NCI-H748 treated with DMSO at 0.1 percent for 48 hours (cell line): ENCODE measurements around the gene HSD17B11.
"Not testable (repeated sequence)": the region's sequence is repeated elsewhere in the genome, so short reads cannot be mapped to it uniquely, and the experiment has no call there.

Experiments used
- DNase-seq: peaks from one replicate; lab custom pipeline; 2025; lab: John Stamatoyannopoulos, UW

The HSD17B11 gene

GRCh38 chr4:87305562-87305961, 85.4 kb downstream of the HSD17B11 start:
- DNase-seq = no peak

- DNase-seq = no peak
These were observed 86.1 kb downstream of the HSD17B11 start for GRCh38 chr4:87304745-87305432.

DNA sequence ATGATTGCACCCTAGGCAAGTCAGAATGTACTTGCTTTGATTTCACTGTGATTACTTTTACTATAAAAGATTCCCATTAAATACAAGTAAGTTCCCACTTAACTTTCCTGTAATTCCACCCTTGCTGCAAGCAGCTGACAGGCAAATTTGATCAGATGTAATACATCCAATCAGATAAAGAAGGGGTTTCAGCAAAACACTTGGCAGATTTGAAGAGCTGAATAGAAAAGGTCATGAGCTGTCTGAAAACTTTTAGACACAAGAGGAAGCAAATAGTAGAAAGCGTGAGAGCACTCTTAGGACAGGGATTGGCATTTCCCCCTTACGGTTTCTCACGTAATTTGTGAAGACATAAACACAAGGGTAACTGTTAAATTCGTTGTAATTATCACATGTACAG, 91.1 kb downstream of the HSD17B11 start:
- no peak for DNase-seq

GRCh38 chr4:87298362-87298761, 92.6 kb downstream of the HSD17B11 start:
- no peak for DNase-seq

GRCh38 chr4:87294911-87295310, 96.1 kb downstream of the HSD17B11 start:
- DNase-seq = not testable (repeated sequence)

DNA sequence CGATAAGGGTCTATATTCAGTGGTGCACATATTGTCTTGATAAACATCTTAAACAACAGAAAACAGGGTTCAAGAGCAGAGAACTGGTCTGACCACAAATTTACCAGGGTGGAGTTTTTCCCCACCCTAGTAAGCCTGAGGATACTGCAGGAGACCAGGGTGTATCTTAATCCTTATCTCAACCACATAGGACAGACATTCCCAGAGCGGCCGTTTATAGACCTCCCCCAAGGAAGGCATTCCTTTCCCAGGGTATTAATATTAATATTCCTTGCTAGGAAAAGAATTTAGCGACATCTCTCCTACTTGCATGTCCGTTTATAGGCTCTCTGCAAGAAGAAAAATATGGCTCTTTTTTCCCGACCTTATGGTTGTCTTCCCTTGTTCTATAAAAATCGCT, 97.1 kb downstream of the HSD17B11 start:
- DNase-seq = not testable (repeated sequence)

- no peak for DNase-seq
These were observed 104.0 kb downstream of the HSD17B11 start for GRCh38 chr4:87286970-87287369.
